ENCODE measurements around the gene CD48.

- TF ChIP-seq TAF1 (IDR thresholded peaks at IDR 0.05; ENCODE audit: borderline replicate concordance, low read depth, low read length) (no peak), POLR2AphosphoS5 (IDR thresholded peaks at IDR 0.05; ENCODE audit: low read depth, low read length) (no peak)
Observed at GRCh38 chr1:160705742-160706141, 5.9 kb downstream of the CD48 start.
